Measurements from ENCODE around the gene MAP2K5.
A peak's percentile ranks its signal among the peaks of the same experiment; 100 is the strongest.

Gene MAP2K5

DNA sequence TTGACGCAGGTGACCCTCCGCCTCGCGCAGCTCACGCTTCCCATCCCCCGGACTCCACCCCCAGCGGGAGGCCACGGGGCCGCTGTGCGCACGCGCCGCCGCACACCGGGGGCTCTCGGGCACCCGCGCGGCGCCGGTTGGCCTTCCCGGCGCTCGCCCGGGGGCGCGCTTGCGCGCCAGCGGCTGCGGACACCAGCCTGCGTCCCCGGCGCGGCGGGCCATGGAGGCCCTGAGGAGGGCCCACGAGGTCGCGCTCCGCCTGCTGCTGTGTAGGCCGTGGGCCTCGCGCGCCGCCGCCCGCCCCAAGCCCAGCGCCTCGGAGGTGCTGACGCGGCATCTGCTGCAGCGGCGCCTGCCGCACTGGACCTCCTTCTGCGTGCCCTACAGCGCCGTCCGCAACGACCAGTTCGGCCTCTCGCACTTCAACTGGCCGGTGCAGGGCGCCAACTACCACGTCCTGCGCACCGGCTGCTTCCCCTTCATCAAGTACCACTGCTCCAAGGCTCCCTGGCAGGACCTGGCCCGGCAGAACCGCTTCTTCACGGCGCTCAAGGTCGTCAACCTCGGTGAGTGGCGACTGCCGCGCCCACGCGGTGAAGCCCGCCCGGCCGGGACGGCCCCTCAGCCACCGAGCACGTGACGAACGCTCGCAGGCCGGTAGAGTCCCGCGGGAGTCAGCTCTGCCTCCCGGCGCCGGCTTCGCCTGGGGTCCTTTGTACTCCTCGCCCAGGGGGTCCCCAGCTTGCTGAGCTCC is 21.3 kb upstream of the MAP2K5 start, which contains the start of gene C15orf61:
Gene C15orf61, plus strand, starts transcription at position 103 of the 754 bp plus-strand sequence. Its CDS starts 118 bp downstream, at position 221.
- in situ Hi-C loops (cut with HindIII; ENCODE audit: low sequenced_read_pairs) = loop anchor here (5.0 kb wide), 1 partner anchor 91 kb away; no protein-coding TSS in a partner anchor
- peak within 1 kb of the TSS; percentile 77 for H3K4me3 ChIP-seq (ENCODE audit: low read depth, low read length)
- DNase-seq (ENCODE audit: low read depth) = no peak
- TF ChIP-seq, protein P1, sequence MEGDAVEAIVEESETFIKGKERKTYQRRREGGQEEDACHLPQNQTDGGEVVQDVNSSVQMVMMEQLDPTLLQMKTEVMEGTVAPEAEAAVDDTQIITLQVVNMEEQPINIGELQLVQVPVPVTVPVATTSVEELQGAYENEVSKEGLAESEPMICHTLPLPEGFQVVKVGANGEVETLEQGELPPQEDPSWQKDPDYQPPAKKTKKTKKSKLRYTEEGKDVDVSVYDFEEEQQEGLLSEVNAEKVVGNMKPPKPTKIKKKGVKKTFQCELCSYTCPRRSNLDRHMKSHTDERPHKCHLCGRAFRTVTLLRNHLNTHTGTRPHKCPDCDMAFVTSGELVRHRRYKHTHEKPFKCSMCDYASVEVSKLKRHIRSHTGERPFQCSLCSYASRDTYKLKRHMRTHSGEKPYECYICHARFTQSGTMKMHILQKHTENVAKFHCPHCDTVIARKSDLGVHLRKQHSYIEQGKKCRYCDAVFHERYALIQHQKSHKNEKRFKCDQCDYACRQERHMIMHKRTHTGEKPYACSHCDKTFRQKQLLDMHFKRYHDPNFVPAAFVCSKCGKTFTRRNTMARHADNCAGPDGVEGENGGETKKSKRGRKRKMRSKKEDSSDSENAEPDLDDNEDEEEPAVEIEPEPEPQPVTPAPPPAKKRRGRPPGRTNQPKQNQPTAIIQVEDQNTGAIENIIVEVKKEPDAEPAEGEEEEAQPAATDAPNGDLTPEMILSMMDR (IDR thresholded peaks at IDR 0.05; ENCODE audit: low read depth, low read length, missing control alignments) = no peak

DNA sequence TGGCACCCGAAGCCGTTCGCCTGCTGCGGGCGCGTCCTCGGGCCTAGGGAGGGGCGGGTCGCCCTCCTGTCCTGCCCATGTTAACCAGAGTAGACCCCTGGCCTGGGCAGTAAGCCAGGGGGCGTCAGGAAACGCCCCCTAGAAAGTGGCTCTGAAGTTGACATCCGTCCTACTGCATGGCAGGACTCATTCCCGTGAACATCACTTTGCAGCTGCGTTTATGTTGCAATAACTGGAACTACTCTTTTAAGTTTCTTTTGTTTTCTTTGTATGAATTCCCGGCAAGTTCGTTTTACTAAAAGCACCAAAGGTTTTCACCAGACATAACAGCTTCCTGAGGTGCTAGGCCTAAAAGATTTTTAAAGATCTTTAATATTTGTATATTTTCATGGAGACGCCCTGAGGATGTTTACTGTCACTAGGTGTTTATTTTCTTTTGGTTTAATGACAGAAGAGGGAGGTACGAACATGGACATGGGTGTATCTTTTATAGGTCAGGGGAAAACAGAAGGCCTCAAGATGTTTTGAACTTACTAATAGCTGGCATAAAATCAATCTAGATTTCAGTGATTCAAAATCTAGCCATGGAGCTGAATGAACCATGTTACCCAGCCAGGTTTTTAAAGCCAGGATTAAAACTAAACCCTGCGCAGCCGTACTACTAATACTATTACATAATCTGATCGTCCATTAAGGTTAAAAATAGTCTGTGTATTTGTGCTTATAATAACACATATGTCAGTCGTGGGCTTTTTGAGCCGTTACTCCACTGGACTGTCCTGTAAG is 20.5 kb upstream of the MAP2K5 start:
- in situ Hi-C loops (cut with HindIII; ENCODE audit: low sequenced_read_pairs) = loop anchor here (5.0 kb wide), 1 partner anchor 90 kb away; no protein-coding TSS in a partner anchor
- peak overlapping the region; percentile 77 for H3K4me3 ChIP-seq (ENCODE audit: low read depth, low read length)

DNA sequence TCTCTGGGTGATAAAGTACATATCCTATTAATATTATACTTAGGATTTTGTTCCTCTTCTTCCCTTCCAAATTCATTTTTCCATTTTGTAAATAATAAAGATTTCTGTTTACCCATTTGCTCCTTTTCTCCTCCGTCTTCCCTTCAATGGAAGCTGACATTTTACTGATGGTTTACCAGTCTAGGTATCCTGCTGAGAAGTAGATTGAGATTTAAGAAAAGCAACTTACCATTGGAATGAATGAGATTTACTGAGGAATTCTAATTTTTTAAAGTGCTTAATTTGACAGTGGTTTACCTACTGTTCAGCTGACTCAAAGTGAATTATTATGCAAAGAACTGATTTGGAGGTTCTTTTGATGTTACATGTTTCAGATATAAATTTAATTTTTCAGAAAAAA is 19.2 kb upstream of the MAP2K5 start:
- no peak overlapping the region for H3K4me3 ChIP-seq (ENCODE audit: low read depth, low read length)
- in situ Hi-C loops (cut with HindIII; ENCODE audit: low sequenced_read_pairs) = loop anchor here (5.0 kb wide), 1 partner anchor 89 kb away; no protein-coding TSS in a partner anchor
- DNase-seq (ENCODE audit: low read depth) = no peak
- TF ChIP-seq, protein P1 (IDR thresholded peaks at IDR 0.05; ENCODE audit: low read depth, low read length, missing control alignments) = no peak

More for the DNA sequence above, 20.5 kb upstream of the MAP2K5 start:
- TF ChIP-seq, protein P1 (IDR thresholded peaks at IDR 0.05; ENCODE audit: low read depth, low read length, missing control alignments) = no peak
- no peak for DNase-seq (ENCODE audit: low read depth)

DNA sequence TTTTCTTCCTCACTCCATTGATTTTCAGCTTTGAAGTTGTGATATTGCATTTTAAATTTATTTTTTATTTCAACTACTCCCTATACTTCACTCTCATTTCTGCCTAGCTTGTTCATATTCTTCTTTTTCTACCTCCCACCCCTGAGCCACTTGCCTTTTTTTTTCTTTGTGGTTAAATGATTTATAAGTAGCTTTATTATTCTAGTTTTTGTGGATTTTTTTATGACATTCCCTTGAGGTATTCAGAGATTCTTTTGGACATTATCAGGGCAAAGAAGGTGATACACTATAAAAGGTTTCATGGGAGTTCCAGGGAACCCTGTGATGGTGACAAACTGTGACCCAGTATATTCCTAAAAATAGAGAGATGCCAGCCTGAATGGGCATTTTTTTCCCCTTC is 18.3 kb upstream of the MAP2K5 start:
- TF ChIP-seq, protein P1 (IDR thresholded peaks at IDR 0.05; ENCODE audit: low read depth, low read length, missing control alignments) = no peak
- no peak overlapping the region for H3K4me3 ChIP-seq (ENCODE audit: low read depth, low read length)
- in situ Hi-C loops (cut with HindIII; ENCODE audit: low sequenced_read_pairs) = loop anchor here (5.0 kb wide), 1 partner anchor 88 kb away; no protein-coding TSS in a partner anchor
- DNase-seq (ENCODE audit: low read depth) = no peak

DNA sequence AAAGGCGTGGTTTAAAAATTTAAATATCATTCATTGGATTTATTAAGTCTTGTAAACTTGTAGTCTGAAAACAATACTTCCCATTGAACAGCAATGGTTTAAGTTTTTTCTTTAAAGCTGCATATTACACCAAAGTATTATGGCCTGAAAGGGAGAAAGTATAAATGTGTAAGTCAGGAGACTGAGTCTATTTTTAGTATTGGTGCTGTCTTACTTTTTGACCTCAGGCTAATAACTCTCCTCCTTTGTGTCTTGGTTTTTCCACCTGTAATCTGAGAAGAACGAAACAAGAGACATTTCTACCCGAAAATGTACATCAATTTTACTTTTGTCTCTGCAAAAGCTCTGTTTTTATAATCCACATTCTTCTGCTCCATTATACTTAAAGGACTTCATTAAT is 14.0 kb upstream of the MAP2K5 start:
- H3K4me3 ChIP-seq (ENCODE audit: low read depth, low read length) = no peak overlapping the region
- no peak for DNase-seq (ENCODE audit: low read depth)
- TF ChIP-seq, protein P1 (IDR thresholded peaks at IDR 0.05; ENCODE audit: low read depth, low read length, missing control alignments) = no peak
- in situ Hi-C loops (cut with HindIII; ENCODE audit: low sequenced_read_pairs) = loop anchor here (5.0 kb wide), 1 partner anchor 34 kb away; no protein-coding TSS in a partner anchor

DNA sequence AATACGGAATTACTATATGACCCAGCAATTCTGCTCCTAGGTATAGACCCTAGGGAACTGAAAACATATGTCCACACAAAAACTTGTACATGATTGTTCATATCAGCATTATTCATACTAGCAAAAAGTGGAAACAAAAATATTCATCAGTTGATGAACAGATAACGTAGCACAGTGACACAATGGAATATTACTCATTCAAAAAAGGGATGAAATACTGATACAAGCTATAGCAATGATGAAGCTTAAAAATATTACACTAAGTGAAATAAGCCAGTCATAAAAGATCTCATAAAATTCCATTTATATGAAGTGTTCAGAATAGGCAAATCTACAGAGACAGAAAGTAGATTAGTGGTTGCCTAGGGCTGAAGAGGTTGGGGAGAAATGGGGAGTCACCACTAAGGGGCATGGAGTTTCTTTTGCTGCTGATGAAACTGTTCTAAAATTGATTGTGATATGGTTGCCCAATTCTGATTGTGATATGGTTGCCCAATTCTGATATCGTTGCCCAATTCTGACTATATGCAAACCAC is 11.1 kb upstream of the MAP2K5 start:
- TF ChIP-seq, protein P1 (IDR thresholded peaks at IDR 0.05; ENCODE audit: low read depth, low read length, missing control alignments) = no peak
- DNase-seq (ENCODE audit: low read depth) = no peak
- H3K4me3 ChIP-seq (ENCODE audit: low read depth, low read length) = no peak overlapping the region
- in situ Hi-C loops (cut with HindIII; ENCODE audit: low sequenced_read_pairs) = no loop called here

Data from astrocyte of the cerebellum (primary cell).